Type B pancreatic cell (in vitro differentiated cells): ENCODE results near the gene BACE2. TPM values are rescaled to one million over a fixed set of nuclear protein-coding genes. Genes with fewer than 3 reads are reported as not detected.

Experiments
- DNase-seq: peaks from one replicate; pipeline ENCODE4 v3.0.0; 2021; ENCODE audit warnings: mixed read lengths; ENCODE audit not compliant: unreplicated experiment; ENCODE audit errors: extremely low spot score
- H3K27ac Mint-ChIP-seq: 2 replicates; pipeline ENCODE4 v1.8.0; 2021; ENCODE audit warnings: mild to moderate bottlenecking, mixed read lengths
- H3K27me3 Mint-ChIP-seq: 2 replicates; pipeline ENCODE4 v1.8.0; 2021; ENCODE audit warnings: mixed read lengths
- H3K36me3 Mint-ChIP-seq: 2 replicates; pipeline ENCODE4 v1.8.0; 2021; ENCODE audit warnings: mixed read lengths
- H3K4me1 Mint-ChIP-seq: one replicate; pipeline ENCODE4 v1.8.0; 2021; ENCODE audit warnings: mixed read lengths; ENCODE audit not compliant: unreplicated experiment
- H3K4me3 Mint-ChIP-seq: 2 replicates; pipeline ENCODE4 v1.8.0; 2021; ENCODE audit warnings: mild to moderate bottlenecking, mixed read lengths
- H3K9me3 Mint-ChIP-seq: 2 replicates; pipeline ENCODE4 v1.8.0; 2021; ENCODE audit warnings: mixed read lengths
- CTCF ChIP-seq: fragments of 200-600 bp; sonication (generic); conservative IDR thresholded peaks from 2 replicates; pipeline ENCODE4 v1.5.0; 2021; ENCODE audit warnings: antibody characterized with exemption, mild to moderate bottlenecking
- total RNA-seq: library from RNA; stranded (reverse); gene quantifications from 2 replicates; pipeline ENCODE4 v1.2.1, GENCODE V29; 2021; ENCODE audit warnings: low replicate concordance

BACE2 gene
- total RNA-seq, 1 donor from 2014 or later, result 29.8 TPM

DNA sequence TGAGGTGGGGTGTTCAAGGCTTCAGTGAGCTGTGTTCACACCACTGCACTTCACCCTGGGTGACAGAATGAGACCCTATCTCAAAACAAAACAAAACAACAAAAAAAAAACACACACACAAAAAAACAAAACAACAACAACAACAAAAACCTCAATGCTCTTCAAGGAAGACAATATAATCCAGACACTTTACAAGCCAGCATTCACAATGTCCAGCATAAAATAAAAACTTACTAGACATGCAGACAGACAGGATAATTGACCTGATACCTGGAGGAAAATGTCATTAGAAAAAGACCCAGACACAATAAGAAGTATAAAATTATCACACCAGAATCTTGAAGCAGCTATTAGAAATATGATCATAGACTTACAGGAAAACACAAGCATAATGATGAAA lies 39.0 kb upstream of the BACE2 start:
- DNase-seq, result no peak
- Mint-ChIP-seq H3K4me1 (peaks cover 3% of the 10 kb centered on the region), H3K9me3 (no peaks in the 10 kb centered on the region), H3K4me3 (no peak overlapping the region), H3K27ac (no peak overlapping the region), H3K36me3 (no peaks in the 10 kb centered on the region), H3K27me3 (peaks cover 10% of the 10 kb centered on the region)
- TF ChIP-seq CTCF, result no peak

- Mint-ChIP-seq H3K9me3 (no peaks in the 10 kb centered on the region), H3K4me3 (no peak overlapping the region), H3K27ac (no peak overlapping the region), H3K4me1 (peaks cover 5% of the 10 kb centered on the region), H3K27me3 (peaks cover 18% of the 10 kb centered on the region), H3K36me3 (no peaks in the 10 kb centered on the region)
- no peak for TF ChIP-seq CTCF
- no peak for DNase-seq
These were observed 37.1 kb upstream of the BACE2 start for GRCh38 chr21:41130883-41131282.

DNA sequence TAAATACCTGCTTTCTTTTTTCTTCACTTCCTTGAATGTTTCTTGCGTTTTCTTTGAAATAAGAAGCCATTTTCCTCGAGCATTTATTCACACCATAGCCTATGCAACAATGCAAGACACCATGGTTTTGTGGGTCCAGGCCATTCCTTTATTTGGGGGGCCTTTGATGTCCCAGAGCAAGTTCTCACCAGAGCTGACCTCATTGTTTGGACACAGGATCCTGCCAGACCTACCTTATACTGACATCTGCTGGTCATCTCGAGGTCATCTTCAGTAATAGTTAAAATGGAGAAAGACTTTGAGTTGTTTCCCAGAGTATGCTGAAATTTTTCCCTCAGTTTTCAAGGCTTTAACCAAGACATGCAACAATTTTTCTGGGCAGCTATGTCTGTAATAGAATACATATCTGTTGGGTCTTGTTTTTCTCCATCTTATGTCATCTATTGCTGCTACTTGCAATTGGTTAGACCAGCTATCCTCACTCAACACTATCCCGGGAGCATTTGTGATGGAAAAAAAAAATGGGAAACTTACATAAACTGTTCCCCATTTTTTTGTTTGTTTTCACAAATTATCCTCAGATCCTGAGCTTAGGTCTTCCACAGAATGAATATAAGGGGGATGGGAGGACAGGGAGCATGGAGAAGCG lies 34.0 kb upstream of the BACE2 start:
- no peak for DNase-seq
- Mint-ChIP-seq H3K4me1 (peaks cover 5% of the 10 kb centered on the region), H3K4me3 (no peak overlapping the region), H3K27me3 (peaks cover 20% of the 10 kb centered on the region), H3K9me3 (no peaks in the 10 kb centered on the region), H3K27ac (no peak overlapping the region), H3K36me3 (no peaks in the 10 kb centered on the region)
- peak; percentile 74 for TF ChIP-seq CTCF

GRCh38 chr21:41135746-41136145 lies 32.2 kb upstream of the BACE2 start:
- Mint-ChIP-seq H3K27me3 (peaks cover 17% of the 10 kb centered on the region), H3K27ac (no peak overlapping the region)

DNA sequence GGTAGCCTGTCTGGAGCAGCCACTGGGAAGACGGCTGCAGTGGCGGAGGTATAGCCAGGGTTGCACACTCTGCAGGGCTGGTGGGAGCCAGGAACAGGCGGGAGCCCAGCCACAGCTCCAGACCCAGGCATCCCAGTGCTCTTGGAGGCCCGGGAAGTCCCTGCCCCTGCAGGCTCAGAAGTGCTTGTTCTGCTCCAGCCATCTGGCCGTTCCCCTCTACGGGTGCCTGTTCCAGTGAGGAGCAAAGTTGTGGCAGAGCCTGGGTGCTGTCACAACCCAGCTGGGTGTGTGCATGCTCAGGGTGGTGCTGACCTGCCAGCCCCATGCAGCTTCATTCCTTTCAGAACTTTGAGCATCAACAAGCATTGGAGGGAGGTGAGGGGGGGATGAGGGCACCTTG lies 31.7 kb upstream of the BACE2 start:
- Mint-ChIP-seq H3K4me1 (peaks cover 5% of the 10 kb centered on the region), H3K9me3 (no peaks in the 10 kb centered on the region), H3K27ac (no peak overlapping the region), H3K4me3 (no peak overlapping the region), H3K27me3 (peaks cover 17% of the 10 kb centered on the region), H3K36me3 (no peaks in the 10 kb centered on the region)
- no peak for TF ChIP-seq CTCF
- no peak for DNase-seq

More at GRCh38 chr21:41135746-41136145, 32.2 kb upstream of the BACE2 start:
- DNase-seq, result no peak
- no peaks in the 10 kb centered on the region for H3K36me3 Mint-ChIP-seq
- H3K4me1 Mint-ChIP-seq, result peaks cover 5% of the 10 kb centered on the region
- TF ChIP-seq CTCF, result no peak
- no peak overlapping the region for H3K4me3 Mint-ChIP-seq
- H3K9me3 Mint-ChIP-seq, result no peaks in the 10 kb centered on the region
